Upper lobe of right lung (tissue), 1 donor: ENCODE measurements around the gene OTP. TPM values are rescaled to one million over a fixed set of nuclear protein-coding genes. Genes with fewer than 3 reads are reported as not detected.

Experiments used
- ATAC-seq: fragments of 200-7000 bp; cut with Tn5 transposase; one replicate; pipeline ENCODE4 v1.9.1; 2020; ENCODE audit warnings: mild to moderate bottlenecking, moderate library complexity
- DNase-seq: peaks from one replicate; pipeline ENCODE4 v3.0.0-alpha.2; 2020
- H3K27ac ChIP-seq: fragments of 200-600 bp; one replicate; pipeline ENCODE4 v1.8.0; 2022
- H3K27me3 ChIP-seq: fragments of 200-600 bp; one replicate; pipeline ENCODE4 v1.8.0; 2022; ENCODE audit warnings: mild to moderate bottlenecking
- H3K36me3 ChIP-seq: fragments of 200-600 bp; one replicate; pipeline ENCODE4 v1.8.0; 2022
- H3K4me1 ChIP-seq: fragments of 200-600 bp; one replicate; pipeline ENCODE4 v1.8.0; 2022
- H3K4me3 ChIP-seq: fragments of 200-600 bp; one replicate; pipeline ENCODE4 v1.8.0; 2022; ENCODE audit warnings: mild to moderate bottlenecking
- H3K9me3 ChIP-seq: fragments of 200-600 bp; one replicate; pipeline ENCODE4 v1.8.0; 2022
- intact Hi-C: fragments of 100-400 bp; cut with DNase I; formaldehyde crosslinking; loops from one replicate; pipeline ENCODE4 v1.11.0; 2022
- long read RNA-seq: library from polyadenylated mRNA; unstranded; transcript quantifications from one replicate; pipeline ENCODE4 v2.0.0, GENCODE V29; 2021
- total RNA-seq: library from RNA; stranded (reverse); fragmentation: NEBNext Ultra II Directional; extraction: Animal tissue kit (Norgen Biotek cat#: 25700); gene quantifications from one replicate; pipeline ENCODE4 v1.2.1, GENCODE V29; 2021
- TF ChIP-seq, protein P1 (sequence below): fragments of 200-600 bp; IDR thresholded peaks from one replicate; pipeline ENCODE4 v1.8.0; 2022; ENCODE audit warnings: antibody characterized with exemption
- donor health status: DM: no; HTN: yes; CAD: no; lungs with severe emphysema.

OTP gene
- total RNA-seq, result not detected
- long read RNA-seq, result 0 reads

DNA sequence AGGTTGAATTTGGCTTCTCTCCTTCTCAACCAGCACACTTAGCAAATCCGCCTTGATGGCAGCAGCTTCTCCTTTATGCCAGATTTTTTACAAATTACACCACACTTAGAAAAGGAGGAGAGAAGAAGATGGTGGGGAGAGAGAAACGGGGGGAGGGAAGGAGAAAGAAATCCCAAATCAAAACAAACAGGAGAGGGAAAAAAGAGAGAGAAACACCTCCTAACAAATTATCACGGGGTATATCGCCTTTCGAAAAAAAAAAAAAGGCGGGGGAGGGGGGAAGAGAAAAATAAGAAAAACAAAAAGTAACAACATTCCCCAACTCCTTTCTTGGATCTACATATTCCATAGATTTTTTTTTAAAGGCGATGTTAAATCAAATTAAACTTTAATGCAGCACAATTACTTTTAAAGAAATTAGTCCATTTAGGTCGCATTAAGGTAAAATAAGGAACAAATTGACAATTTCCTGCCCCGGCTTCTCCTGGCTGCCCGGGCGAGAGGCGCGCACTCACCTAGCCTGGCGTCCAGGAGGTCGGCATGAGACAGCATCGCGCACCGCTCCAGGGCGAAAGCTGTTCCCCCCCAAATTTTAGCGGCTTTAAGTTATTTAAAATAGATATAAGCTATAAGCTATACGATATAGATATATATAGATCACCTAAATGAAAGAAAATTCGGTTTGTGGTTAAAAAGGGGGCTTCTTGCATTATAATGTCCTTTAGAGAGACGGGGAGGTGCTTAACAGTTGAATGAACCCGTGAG is at the start of gene OTP:
TSS of gene OTP (minus strand) at position 716 of the 765 bp plus-strand sequence. CDS start at position 552, 164 bp downstream.
- ATAC-seq (no peak), DNase-seq (no peak)
- Histone ChIP-seq H3K27ac (no peak within 1 kb of the TSS), H3K27me3 (peaks cover 100% of the 10 kb centered on the region), H3K9me3 (no peaks in the 10 kb centered on the region), H3K4me3 (no peak within 1 kb of the TSS), H3K36me3 (no peaks in the 10 kb centered on the region), H3K4me1 (peaks cover 8% of the 10 kb centered on the region)
- TF ChIP-seq, protein P1, sequence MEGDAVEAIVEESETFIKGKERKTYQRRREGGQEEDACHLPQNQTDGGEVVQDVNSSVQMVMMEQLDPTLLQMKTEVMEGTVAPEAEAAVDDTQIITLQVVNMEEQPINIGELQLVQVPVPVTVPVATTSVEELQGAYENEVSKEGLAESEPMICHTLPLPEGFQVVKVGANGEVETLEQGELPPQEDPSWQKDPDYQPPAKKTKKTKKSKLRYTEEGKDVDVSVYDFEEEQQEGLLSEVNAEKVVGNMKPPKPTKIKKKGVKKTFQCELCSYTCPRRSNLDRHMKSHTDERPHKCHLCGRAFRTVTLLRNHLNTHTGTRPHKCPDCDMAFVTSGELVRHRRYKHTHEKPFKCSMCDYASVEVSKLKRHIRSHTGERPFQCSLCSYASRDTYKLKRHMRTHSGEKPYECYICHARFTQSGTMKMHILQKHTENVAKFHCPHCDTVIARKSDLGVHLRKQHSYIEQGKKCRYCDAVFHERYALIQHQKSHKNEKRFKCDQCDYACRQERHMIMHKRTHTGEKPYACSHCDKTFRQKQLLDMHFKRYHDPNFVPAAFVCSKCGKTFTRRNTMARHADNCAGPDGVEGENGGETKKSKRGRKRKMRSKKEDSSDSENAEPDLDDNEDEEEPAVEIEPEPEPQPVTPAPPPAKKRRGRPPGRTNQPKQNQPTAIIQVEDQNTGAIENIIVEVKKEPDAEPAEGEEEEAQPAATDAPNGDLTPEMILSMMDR, result no peak
- intact Hi-C loops, result no loop called here

DNA sequence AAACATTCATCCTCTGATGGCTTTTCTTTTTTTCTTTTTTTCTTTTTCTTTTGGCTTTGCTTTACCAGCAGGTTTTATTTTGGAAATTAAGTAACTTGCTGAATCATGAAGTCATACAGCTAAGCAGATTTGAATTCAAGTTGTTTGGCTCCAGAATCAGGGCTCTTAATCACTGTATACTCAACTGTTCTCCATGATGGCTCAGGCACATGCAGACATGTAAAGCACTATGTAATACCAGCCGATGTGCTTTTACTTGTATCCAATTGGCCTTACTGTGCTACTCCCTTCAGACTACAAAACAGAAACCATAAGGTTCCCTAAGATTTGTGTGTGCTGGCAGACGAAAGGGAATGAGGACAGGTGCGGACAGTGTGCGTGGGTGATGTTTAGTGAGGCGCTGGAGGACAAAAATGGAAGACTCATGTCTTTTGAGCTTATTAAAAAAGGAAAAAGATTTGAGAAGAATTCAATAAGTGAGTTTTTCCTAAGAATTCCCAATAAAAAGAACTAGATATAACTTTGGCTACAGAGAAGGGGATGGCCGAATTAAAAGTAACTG is 44.7 kb upstream of the OTP start:
- DNase-seq (no peak), ATAC-seq (no peak)
- Histone ChIP-seq H3K27me3 (no peaks in the 10 kb centered on the region), H3K4me1 (no peaks in the 10 kb centered on the region), H3K9me3 (no peaks in the 10 kb centered on the region), H3K27ac (no peak overlapping the region), H3K36me3 (peaks cover 8% of the 10 kb centered on the region), H3K4me3 (no peak overlapping the region)
- intact Hi-C loops, result no loop called here
- TF ChIP-seq, protein P1, result no peak

DNA sequence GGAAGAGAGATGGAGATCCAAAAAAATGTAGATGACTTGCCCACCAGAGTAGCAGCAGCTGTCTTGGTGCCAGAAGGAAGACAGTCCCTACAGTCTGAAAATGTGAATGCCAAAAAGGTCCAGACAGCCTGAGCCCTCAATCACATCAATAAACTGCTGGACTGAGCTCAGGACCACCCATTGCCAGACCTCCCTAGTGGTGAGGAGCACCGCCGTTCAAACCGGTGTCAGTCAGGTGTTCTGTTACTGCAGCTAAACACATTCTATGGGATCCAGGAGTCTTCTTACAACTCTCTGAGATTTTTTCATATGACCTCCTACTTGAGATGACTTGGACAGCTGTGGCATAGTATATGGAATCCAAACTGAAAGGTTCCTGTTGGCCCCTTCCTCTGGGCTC is 32.0 kb upstream of the OTP start:
- no peak for ATAC-seq
- H3K4me1 ChIP-seq, result no peaks in the 10 kb centered on the region
- no peak overlapping the region for H3K4me3 ChIP-seq
- intact Hi-C loops, result no loop called here
- H3K9me3 ChIP-seq, result no peaks in the 10 kb centered on the region
- no peak for DNase-seq
- no peak overlapping the region for H3K27ac ChIP-seq
- no peaks in the 10 kb centered on the region for H3K36me3 ChIP-seq
- TF ChIP-seq, protein P1, result no peak
- peaks cover 9% of the 10 kb centered on the region for H3K27me3 ChIP-seq

DNA sequence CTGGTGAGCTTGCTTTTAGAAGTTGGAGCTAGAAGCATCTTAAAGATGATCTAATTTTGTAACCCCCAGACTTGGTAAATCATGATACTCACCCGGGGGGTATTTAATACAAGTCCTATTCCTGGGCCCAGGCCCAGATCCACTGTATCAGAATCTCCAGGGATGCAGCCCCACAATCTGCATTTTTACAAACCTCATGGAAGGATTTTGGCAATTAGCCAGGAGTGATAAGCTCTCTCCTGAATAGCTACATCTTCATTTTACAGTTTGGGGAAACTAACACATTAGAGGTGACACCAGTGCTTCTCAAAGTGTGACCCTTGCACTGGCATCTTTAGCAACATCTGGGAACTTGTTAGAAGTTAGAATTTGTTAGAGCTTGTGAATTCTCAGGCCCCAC is 31.2 kb upstream of the OTP start:
- TF ChIP-seq, protein P1, result no peak
- Histone ChIP-seq H3K4me1 (no peaks in the 10 kb centered on the region), H3K27me3 (peaks cover 13% of the 10 kb centered on the region), H3K4me3 (no peak overlapping the region), H3K36me3 (no peaks in the 10 kb centered on the region), H3K9me3 (no peaks in the 10 kb centered on the region), H3K27ac (no peak overlapping the region)
- intact Hi-C loops, result no loop called here
- DNase-seq (no peak), ATAC-seq (no peak)

DNA sequence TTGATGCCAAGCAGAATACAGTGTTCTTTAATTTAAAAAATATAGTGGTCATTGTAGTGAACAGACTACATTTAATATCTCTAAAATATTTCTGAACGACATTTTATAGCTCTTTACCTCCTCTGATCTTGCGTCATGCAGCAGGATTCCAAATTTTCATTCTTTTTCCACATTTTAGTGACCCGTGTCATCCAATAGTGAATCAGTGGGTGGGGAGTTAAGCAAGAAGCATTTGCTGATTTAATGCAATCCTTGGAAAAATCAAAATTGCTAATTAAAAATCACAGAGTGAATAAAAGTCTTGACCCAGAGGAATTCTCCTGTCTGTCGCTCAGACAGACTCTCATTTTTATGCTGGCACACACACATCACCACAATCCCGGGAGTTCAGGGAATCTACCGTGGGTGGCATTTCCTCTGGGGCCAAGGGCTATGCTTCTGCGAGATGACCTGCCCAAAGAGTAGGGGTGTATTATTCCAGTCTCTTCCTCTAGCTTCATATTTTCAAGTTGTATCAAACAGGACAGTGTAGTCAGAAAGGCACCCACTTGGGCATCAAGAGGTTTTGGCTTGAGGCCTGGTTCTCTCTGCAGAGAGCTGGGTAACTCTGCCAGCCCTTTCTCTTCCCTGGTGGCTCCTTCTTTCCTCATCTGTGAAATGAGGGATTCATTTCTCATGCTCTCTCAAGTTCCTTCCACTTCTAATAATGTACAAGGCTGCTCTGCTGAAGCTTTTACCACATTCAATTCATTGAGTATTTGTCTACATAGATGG is 24.8 kb upstream of the OTP start:
- TF ChIP-seq, protein P1, result no peak
- Histone ChIP-seq H3K9me3 (no peaks in the 10 kb centered on the region), H3K27me3 (peaks cover 13% of the 10 kb centered on the region), H3K27ac (no peak overlapping the region), H3K36me3 (no peaks in the 10 kb centered on the region), H3K4me1 (no peaks in the 10 kb centered on the region), H3K4me3 (no peak overlapping the region)
- ATAC-seq (no peak), DNase-seq (no peak)
- intact Hi-C loops, result no loop called here
